ENCODE results near the gene DDX27. TPM values are rescaled to one million over a fixed set of nuclear protein-coding genes. Genes with fewer than 3 reads are reported as not detected.

The DDX27 gene
- total and polyA plus RNA-seq, 9 of the 15 experiments (the other 6 are each of a cell fraction or from before 2014, with no cell fraction given) = 17.9 to 79.3 (median 57.0) TPM

DNA sequence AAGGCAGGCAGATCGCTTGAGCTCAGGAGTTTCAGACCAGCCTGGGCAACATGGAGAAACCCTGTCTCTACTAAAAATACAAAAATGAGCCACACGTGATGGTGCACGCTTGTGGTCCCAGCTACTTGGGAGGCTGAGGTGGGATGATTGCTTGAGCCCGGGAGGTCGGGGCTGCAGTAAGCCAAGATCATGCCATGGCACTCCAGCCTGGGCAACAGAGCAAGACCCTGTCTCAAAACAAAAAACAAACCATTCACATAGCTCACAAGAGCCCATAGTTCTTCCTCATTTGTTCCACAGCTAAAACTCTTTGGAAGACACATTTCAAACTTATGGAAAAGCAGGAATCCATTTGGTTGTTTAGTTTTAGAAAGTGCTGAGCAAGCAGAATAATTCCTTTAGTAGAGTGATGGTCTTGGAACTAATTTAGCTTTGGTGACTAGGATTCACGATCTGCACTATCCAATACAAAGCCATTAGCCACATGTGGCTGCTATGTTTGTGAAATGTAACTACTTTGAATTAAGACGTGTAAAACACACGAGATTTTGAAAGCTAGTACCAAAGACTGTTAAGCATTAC is 54.6 kb downstream of the DDX27 start:
- ATAC-seq = no peak
- H3K9me1 ChIP-seq (ENCODE audit: control insufficient read depth, insufficient read depth, low read length) = peaks cover 4% of the 10 kb centered on the region
- peaks cover 72% of the 10 kb centered on the region for H3K79me2 ChIP-seq (ENCODE audit: control insufficient read depth, insufficient read depth, low read length)
- no peak overlapping the region for H3K4me3 ChIP-seq
- no peak overlapping the region for H3K27ac ChIP-seq (ENCODE audit: extremely low read depth, low read depth, low read length)
- H3K27me3 ChIP-seq (ENCODE audit: control insufficient read depth in 2 of 2, insufficient read depth in 2 of 2, low read length in 2 of 2) = no peaks in the 10 kb centered on the region
- intact Hi-C loops (cut with micrococcal nuclease) (no loop called here), in situ Hi-C loops (cut with MboI) (no loop called here)
- peaks cover 12% of the 10 kb centered on the region for H3K9me3 ChIP-seq (replicated peaks; ENCODE audit: control insufficient read depth, insufficient read depth, low read depth, low read length)
- BruUV-seq (replicated peaks) = no TSS peak
- peaks cover 9% of the 10 kb centered on the region; the same call in 1 of the 2 replicates for H4K20me1 ChIP-seq (replicated peaks; ENCODE audit: control insufficient read depth, insufficient read depth, low read length)
- FAIRE-seq = no peak
- no peak overlapping the region for H2AFZ ChIP-seq (ENCODE audit: low read depth, low read length)
- H3K4me2 ChIP-seq (ENCODE audit: insufficient read depth, low read length) = no peak overlapping the region
- 87% methylated on average over 8 of the region's 8 CpGs for WGBS (ENCODE audit: insufficient coverage, low coverage, missing lambda C conversion rate)
- ChIA-PET POLR2A (interaction anchor here (0.6 to 1.1 kb wide), 2 partner anchors 8 to 40 kb away, joined by 3 to 4 read pairs; no protein-coding TSS in a partner anchor), CTCF (ENCODE audit: low intra/inter-chr PET ratio) (no interaction called here)
- H3K9ac ChIP-seq (ENCODE audit: insufficient read depth in 1 of 2, low read depth in 2 of 2, low read length in 2 of 2) = no peak overlapping the region
- H3K4me1 ChIP-seq (replicated peaks in 1 of 2; ENCODE audit: control insufficient read depth in 2 of 2, insufficient read depth in 2 of 2, low read length in 2 of 2) = peaks cover 13 to 17% of the 10 kb centered on the region in 2 experiments; a peak in 3 of 5 replicates
- no peak for TF ChIP-seq PCBP2 (IDR thresholded peaks at IDR 0.05; ENCODE audit: low read depth, low read length, poor library complexity, severe bottlenecking)
- peak; percentile 98 for TF ChIP-seq ZNF316 (IDR thresholded peaks at IDR 0.05)
- TF ChIP-seq MAFK (IDR thresholded peaks at IDR 0.05; ENCODE audit: low read length) = peak; percentile 98
- TF ChIP-seq, protein P1, sequence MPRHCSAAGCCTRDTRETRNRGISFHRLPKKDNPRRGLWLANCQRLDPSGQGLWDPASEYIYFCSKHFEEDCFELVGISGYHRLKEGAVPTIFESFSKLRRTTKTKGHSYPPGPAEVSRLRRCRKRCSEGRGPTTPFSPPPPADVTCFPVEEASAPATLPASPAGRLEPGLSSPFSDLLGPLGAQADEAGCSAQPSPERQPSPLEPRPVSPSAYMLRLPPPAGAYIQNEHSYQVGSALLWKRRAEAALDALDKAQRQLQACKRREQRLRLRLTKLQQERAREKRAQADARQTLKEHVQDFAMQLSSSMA (CRISPR knock-in tag; IDR thresholded peaks at IDR 0.05) = no peak
- TF ChIP-seq, protein P2, sequence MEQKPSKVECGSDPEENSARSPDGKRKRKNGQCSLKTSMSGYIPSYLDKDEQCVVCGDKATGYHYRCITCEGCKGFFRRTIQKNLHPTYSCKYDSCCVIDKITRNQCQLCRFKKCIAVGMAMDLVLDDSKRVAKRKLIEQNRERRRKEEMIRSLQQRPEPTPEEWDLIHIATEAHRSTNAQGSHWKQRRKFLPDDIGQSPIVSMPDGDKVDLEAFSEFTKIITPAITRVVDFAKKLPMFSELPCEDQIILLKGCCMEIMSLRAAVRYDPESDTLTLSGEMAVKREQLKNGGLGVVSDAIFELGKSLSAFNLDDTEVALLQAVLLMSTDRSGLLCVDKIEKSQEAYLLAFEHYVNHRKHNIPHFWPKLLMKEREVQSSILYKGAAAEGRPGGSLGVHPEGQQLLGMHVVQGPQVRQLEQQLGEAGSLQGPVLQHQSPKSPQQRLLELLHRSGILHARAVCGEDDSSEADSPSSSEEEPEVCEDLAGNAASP (IDR thresholded peaks at IDR 0.05) = no peak
- TF ChIP-seq, protein P3, sequence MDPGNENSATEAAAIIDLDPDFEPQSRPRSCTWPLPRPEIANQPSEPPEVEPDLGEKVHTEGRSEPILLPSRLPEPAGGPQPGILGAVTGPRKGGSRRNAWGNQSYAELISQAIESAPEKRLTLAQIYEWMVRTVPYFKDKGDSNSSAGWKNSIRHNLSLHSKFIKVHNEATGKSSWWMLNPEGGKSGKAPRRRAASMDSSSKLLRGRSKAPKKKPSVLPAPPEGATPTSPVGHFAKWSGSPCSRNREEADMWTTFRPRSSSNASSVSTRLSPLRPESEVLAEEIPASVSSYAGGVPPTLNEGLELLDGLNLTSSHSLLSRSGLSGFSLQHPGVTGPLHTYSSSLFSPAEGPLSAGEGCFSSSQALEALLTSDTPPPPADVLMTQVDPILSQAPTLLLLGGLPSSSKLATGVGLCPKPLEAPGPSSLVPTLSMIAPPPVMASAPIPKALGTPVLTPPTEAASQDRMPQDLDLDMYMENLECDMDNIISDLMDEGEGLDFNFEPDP (CRISPR knock-in tag; IDR thresholded peaks at IDR 0.05) = no peak
- peak; percentile 97 for TF ChIP-seq MAFF (IDR thresholded peaks at IDR 0.05; ENCODE audit: low read length)
- no peak for TF ChIP-seq CC2D1A (IDR thresholded peaks at IDR 0.05)
- TF ChIP-seq ETV5 (CRISPR knock-in tag; IDR thresholded peaks at IDR 0.05; ENCODE audit: low read depth) = no peak
- no peak for TF ChIP-seq NFXL1 (CRISPR knock-in tag; IDR thresholded peaks at IDR 0.05)
- peak; percentile 94 for TF ChIP-seq MAFG (tag; conservative IDR thresholded peaks at IDR 0.05)
- TF ChIP-seq ZNF24 (IDR thresholded peaks at IDR 0.05) = no peak
- TF ChIP-seq ZNF354B (CRISPR knock-in tag; IDR thresholded peaks at IDR 0.05) = no peak
- no peak for TF ChIP-seq ZNF561 (CRISPR knock-in tag; conservative IDR thresholded peaks at IDR 0.05)
- peak; percentile 95 for TF ChIP-seq C11orf30 (IDR thresholded peaks at IDR 0.05; ENCODE audit: low read depth)
- no peak for TF ChIP-seq ZNF79 (CRISPR knock-in tag; IDR thresholded peaks at IDR 0.05; ENCODE audit: low read depth)
- DNase-seq (ENCODE audit: extremely low read depth in 1 of 4, low spot score in 3 of 4) = no peak
- H3K36me3 ChIP-seq (ENCODE audit: control insufficient read depth, insufficient read depth, low read length) = peaks cover 65% of the 10 kb centered on the region
